CD8-positive, alpha-beta memory T cell (primary cell): ENCODE data around the gene INHBA. TPM values are rescaled to one million over a fixed set of nuclear protein-coding genes. Genes with fewer than 3 reads are reported as not detected.
A peak's percentile ranks its signal among the peaks of the same experiment; 100 is the strongest.

Source experiments
- CTCF ChIA-PET: fragments of 350-600 bp; sonication (Branson Sonifier 250); formaldehyde crosslinking; loops from one replicate; lab custom pipeline; 2021; ENCODE audit warnings: antibody characterized with exemption; lab: Charles Lee
- POLR2A ChIA-PET: fragments of 350-600 bp; sonication (Branson Sonifier 250); formaldehyde crosslinking; loops from one replicate; lab custom pipeline; 2021; ENCODE audit warnings: antibody characterized with exemption; lab: Charles Lee
- DNase-seq, 5 donors: peaks; one replicate each; pipeline versions ENCODE4 v3.0.0 to v3.0.0-alpha.2; 2020 to 2022; ENCODE audit warnings: mixed read lengths in 1 of 5
- H3K27ac ChIP-seq: one replicate; pipeline ENCODE4 v1.7.0; 2013; ENCODE audit warnings: low read depth, mild to moderate bottlenecking, low read length, moderate library complexity
- H3K27me3 ChIP-seq: 2 replicates; pipeline ENCODE4 v1.7.0; 2013; ENCODE audit warnings: low read length, mild to moderate bottlenecking; ENCODE audit not compliant: insufficient read depth, poor library complexity, severe bottlenecking
- H3K36me3 ChIP-seq: 2 replicates; pipeline ENCODE4 v1.7.0; 2013; ENCODE audit warnings: mild to moderate bottlenecking, low read length, moderate library complexity; ENCODE audit not compliant: insufficient read depth
- H3K4me1 ChIP-seq: 2 replicates; pipeline ENCODE4 v1.7.0; 2013; ENCODE audit warnings: mild to moderate bottlenecking, low read length, moderate library complexity; ENCODE audit not compliant: insufficient read depth
- H3K4me3 ChIP-seq: 2 replicates; pipeline ENCODE4 v1.7.0; 2013; ENCODE audit warnings: mild to moderate bottlenecking, low read length
- H3K9me3 ChIP-seq: 2 replicates; pipeline ENCODE4 v1.7.0; 2013; ENCODE audit warnings: mild to moderate bottlenecking, low read length
- H3K27ac Mint-ChIP-seq, 8 donors: one replicate each; pipeline ENCODE4 v1.8.0; 2020 to 2021; ENCODE audit warnings: mixed read lengths in 8 of 8, mild to moderate bottlenecking in 6 of 8, inconsistent platforms in 3 of 8, moderate library complexity in 3 of 8
- H3K27me3 Mint-ChIP-seq, 2 donors: one replicate each; pipeline ENCODE4 v1.8.0; 2020 to 2021; ENCODE audit warnings: mixed read lengths in 2 of 2, mild to moderate bottlenecking in 1 of 2, moderate library complexity in 1 of 2
- H3K36me3 Mint-ChIP-seq, 3 donors: one replicate each; pipeline ENCODE4 v1.8.0; 2020 to 2021; ENCODE audit warnings: mixed read lengths in 3 of 3, inconsistent platforms in 1 of 3, mild to moderate bottlenecking in 1 of 3
- H3K4me1 Mint-ChIP-seq, 3 donors: one replicate each; pipeline ENCODE4 v1.8.0; 2020 to 2021; ENCODE audit warnings: mixed read lengths in 3 of 3, inconsistent platforms in 1 of 3, mild to moderate bottlenecking in 1 of 3
- H3K4me3 Mint-ChIP-seq, 7 donors: one replicate each; pipeline ENCODE4 v1.8.0; 2020 to 2021; ENCODE audit warnings: mixed read lengths in 7 of 7, mild to moderate bottlenecking in 6 of 7, moderate library complexity in 4 of 7, inconsistent platforms in 2 of 7
- H3K9me3 Mint-ChIP-seq, 5 donors: one replicate each; pipeline ENCODE4 v1.8.0; 2020 to 2022; ENCODE audit warnings: mixed read lengths in 5 of 5, mild to moderate bottlenecking in 3 of 5, moderate library complexity in 2 of 5, inconsistent platforms in 1 of 5
- polyA plus RNA-seq: library from polyadenylated mRNA; unstranded; fragments of 300-500 nt; fragmentation: Illumina TruSeq; gene quantifications from one replicate; pipeline ENCODE4 v1.2.3, GENCODE V29; 2021
- total RNA-seq, 2 experiments: library from RNA; stranded (reverse); gene quantifications; one replicate each; pipeline ENCODE4 v1.2.3, GENCODE V29; 2021

Gene INHBA
- total RNA-seq (not detected), polyA plus RNA-seq (not detected)

DNA sequence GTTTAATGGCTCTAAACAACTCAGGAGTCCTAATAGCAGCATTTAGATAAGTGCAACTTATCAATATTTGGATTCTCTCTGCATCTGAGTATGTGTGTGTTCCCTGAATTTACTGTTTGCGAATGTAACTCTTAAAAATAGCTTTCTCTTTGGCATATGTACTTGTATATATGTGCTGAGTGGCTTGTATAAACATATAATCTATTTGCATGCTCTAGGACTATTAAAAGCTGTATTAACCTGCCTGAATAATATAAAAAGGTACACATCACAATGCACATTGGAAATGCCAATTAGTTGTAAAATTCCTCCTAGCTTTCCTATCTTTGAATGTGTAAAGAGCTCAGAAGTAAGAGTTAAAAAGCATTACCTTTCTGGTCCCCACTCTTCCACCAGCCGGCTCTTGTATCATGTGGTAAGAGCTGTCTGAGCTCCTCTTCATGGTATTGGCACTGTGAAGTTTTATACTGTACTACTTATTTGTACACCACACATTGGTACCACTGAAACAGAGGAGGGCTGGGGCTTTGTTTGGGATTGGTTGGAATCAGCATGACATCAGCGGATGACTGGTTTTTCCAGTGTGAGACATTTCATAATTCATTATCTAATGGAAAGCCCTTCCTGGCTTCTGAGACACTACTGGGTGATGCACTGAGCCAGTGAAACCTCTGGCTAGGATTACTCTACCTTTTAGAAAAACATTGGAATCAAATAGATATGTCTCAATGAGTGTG, at the start of gene INHBA:
TSS of gene INHBA (minus strand) at position 456 of the 737 bp plus-strand sequence. CDS start 2,716 bp downstream, outside the sequence.
- peak within 1 kb of the TSS in 1 of 8 donors; percentile 67 for H3K27ac Mint-ChIP-seq
- Histone ChIP-seq H3K9me3 (no peaks in the 10 kb centered on the region), H3K27ac (no peak within 1 kb of the TSS), H3K4me1 (peaks cover 7% of the 10 kb centered on the region), H3K36me3 (no peaks in the 10 kb centered on the region), H3K4me3 (no peak within 1 kb of the TSS), H3K27me3 (no peaks in the 10 kb centered on the region)
- ChIA-PET CTCF (no interaction called here), POLR2A (no interaction called here)
- peaks cover 0 to 5% (median 0%) of the 10 kb centered on the region in 5 donors for H3K9me3 Mint-ChIP-seq
- H3K27me3 Mint-ChIP-seq: peaks cover 7 to 58% of the 10 kb centered on the region in 2 donors
- DNase-seq: no peak
- H3K36me3 Mint-ChIP-seq: no peaks in the 10 kb centered on the region
- H3K4me3 Mint-ChIP-seq: peak within 1 kb of the TSS in 2 of 7 donors; percentile 24 to 75
- peaks cover 10 to 26% (median 20%) of the 10 kb centered on the region in 3 donors for H3K4me1 Mint-ChIP-seq

GRCh38 chr7:41752615-41753014, 49.7 kb upstream of the INHBA start:
- ChIA-PET POLR2A (no interaction called here), CTCF (no interaction called here)
- DNase-seq: no peak
- no peak overlapping the region for H3K27ac Mint-ChIP-seq
- no peaks in the 10 kb centered on the region for H3K27me3 Mint-ChIP-seq
- H3K27ac ChIP-seq: no peak overlapping the region
- no peak overlapping the region for H3K4me3 Mint-ChIP-seq
- no peaks in the 10 kb centered on the region for H3K36me3 ChIP-seq
- no peaks in the 10 kb centered on the region for H3K4me1 Mint-ChIP-seq
- H3K27me3 ChIP-seq: no peaks in the 10 kb centered on the region
- H3K9me3 Mint-ChIP-seq: peaks cover 2 to 12% (median 3%) of the 10 kb centered on the region in 5 donors
- H3K4me1 ChIP-seq: no peaks in the 10 kb centered on the region
- H3K4me3 ChIP-seq: no peak overlapping the region
- no peaks in the 10 kb centered on the region for H3K36me3 Mint-ChIP-seq
- no peaks in the 10 kb centered on the region for H3K9me3 ChIP-seq

- H3K9me3 Mint-ChIP-seq: peaks cover 0 to 8% (median 3%) of the 10 kb centered on the region in 5 donors
- ChIA-PET POLR2A (no interaction called here), CTCF (no interaction called here)
- H3K4me1 Mint-ChIP-seq: no peaks in the 10 kb centered on the region
- H3K27me3 Mint-ChIP-seq: no peaks in the 10 kb centered on the region
- no peaks in the 10 kb centered on the region for H3K36me3 Mint-ChIP-seq
- H3K9me3 ChIP-seq: no peaks in the 10 kb centered on the region
- no peak overlapping the region for H3K27ac Mint-ChIP-seq
- no peaks in the 10 kb centered on the region for H3K27me3 ChIP-seq
- H3K27ac ChIP-seq: no peak overlapping the region
- H3K36me3 ChIP-seq: no peaks in the 10 kb centered on the region
- no peak for DNase-seq
- H3K4me3 ChIP-seq: no peak overlapping the region
- no peaks in the 10 kb centered on the region for H3K4me1 ChIP-seq
- no peak overlapping the region for H3K4me3 Mint-ChIP-seq
These were observed 48.0 kb upstream of the INHBA start for GRCh38 chr7:41750661-41751540.

DNA sequence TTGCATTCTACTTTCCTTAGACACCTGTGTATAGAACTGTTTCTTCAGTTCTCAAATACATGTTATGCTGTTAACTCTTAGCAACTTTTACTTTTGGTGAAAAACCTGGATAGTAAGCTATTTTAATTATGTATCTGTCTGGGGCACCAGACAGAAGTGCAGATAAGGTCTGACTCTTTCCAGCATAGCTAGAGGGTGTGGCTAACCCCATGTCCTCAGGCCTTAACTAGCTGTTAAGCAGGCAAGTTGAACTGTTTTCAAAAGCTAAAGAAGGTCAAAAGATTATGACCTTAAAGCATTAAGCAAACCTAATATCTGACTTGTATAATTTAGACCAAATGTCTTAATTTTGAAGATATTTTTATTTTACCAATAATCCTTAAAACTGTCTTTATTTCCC, 45.1 kb upstream of the INHBA start:
- H3K27me3 Mint-ChIP-seq: peaks cover 0 to 3% of the 10 kb centered on the region in 2 donors
- no peak overlapping the region for H3K4me3 Mint-ChIP-seq
- POLR2A ChIA-PET: no interaction called here
- H3K27ac ChIP-seq: no peak overlapping the region
- H3K4me1 Mint-ChIP-seq: no peaks in the 10 kb centered on the region
- H3K27ac Mint-ChIP-seq: no peak overlapping the region
- H3K4me1 ChIP-seq: no peaks in the 10 kb centered on the region
- no peaks in the 10 kb centered on the region for H3K36me3 ChIP-seq
- CTCF ChIA-PET: no interaction called here
- DNase-seq: no peak
- H3K4me3 ChIP-seq: no peak overlapping the region
- no peaks in the 10 kb centered on the region for H3K9me3 ChIP-seq
- H3K9me3 Mint-ChIP-seq: peaks cover 0 to 11% (median 8%) of the 10 kb centered on the region in 5 donors
- no peaks in the 10 kb centered on the region for H3K27me3 ChIP-seq
- H3K36me3 Mint-ChIP-seq: no peaks in the 10 kb centered on the region

DNA sequence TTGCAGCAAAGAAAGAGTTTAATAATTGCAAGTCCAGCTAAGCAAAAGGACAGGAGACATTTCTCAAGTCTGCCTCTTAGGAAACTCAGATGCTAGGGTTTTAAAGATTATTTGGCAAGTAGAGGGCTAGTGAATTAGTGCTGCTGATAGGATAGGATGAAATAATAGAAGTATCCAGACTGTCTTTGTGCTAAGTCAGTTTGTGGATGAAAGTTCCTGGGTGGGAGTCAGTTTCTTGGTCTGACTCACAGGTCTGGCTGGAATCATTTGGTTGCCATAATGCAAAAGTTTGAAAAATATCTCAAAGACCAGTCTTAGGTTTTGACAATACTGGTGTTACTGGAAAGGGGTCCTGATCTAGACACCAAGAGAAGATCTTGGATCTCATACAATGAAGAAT, 42.6 kb upstream of the INHBA start:
- H3K27me3 Mint-ChIP-seq: peaks cover 0 to 3% of the 10 kb centered on the region in 2 donors
- no peak for DNase-seq
- peaks cover 11 to 26% (median 12%) of the 10 kb centered on the region in 5 donors for H3K9me3 Mint-ChIP-seq
- H3K4me3 ChIP-seq: no peak overlapping the region
- H3K36me3 Mint-ChIP-seq: peaks cover 0 to 2% (median 0%) of the 10 kb centered on the region in 3 donors
- no peaks in the 10 kb centered on the region for H3K36me3 ChIP-seq
- CTCF ChIA-PET: no interaction called here
- H3K4me3 Mint-ChIP-seq: no peak overlapping the region
- H3K4me1 Mint-ChIP-seq: no peaks in the 10 kb centered on the region
- no peak overlapping the region for H3K27ac ChIP-seq
- no peaks in the 10 kb centered on the region for H3K27me3 ChIP-seq
- POLR2A ChIA-PET: no interaction called here
- H3K27ac Mint-ChIP-seq: no peak overlapping the region
- no peaks in the 10 kb centered on the region for H3K9me3 ChIP-seq
- H3K4me1 ChIP-seq: no peaks in the 10 kb centered on the region

GRCh38 chr7:41744161-41744560, 41.3 kb upstream of the INHBA start:
- no peak overlapping the region for H3K27ac ChIP-seq
- no peaks in the 10 kb centered on the region for H3K9me3 ChIP-seq
- H3K27me3 ChIP-seq: no peaks in the 10 kb centered on the region
- H3K27ac Mint-ChIP-seq: no peak overlapping the region
- no peaks in the 10 kb centered on the region for H3K4me1 ChIP-seq
- H3K4me3 Mint-ChIP-seq: no peak overlapping the region
- H3K36me3 Mint-ChIP-seq: peaks cover 0 to 2% (median 0%) of the 10 kb centered on the region in 3 donors
- peaks cover 0 to 3% of the 10 kb centered on the region in 2 donors for H3K27me3 Mint-ChIP-seq
- CTCF ChIA-PET: no interaction called here
- POLR2A ChIA-PET: no interaction called here
- H3K4me3 ChIP-seq: no peak overlapping the region
- no peaks in the 10 kb centered on the region for H3K36me3 ChIP-seq
- H3K9me3 Mint-ChIP-seq: peaks cover 11 to 26% (median 12%) of the 10 kb centered on the region in 5 donors
- H3K4me1 Mint-ChIP-seq: no peaks in the 10 kb centered on the region
- no peak for DNase-seq

DNA sequence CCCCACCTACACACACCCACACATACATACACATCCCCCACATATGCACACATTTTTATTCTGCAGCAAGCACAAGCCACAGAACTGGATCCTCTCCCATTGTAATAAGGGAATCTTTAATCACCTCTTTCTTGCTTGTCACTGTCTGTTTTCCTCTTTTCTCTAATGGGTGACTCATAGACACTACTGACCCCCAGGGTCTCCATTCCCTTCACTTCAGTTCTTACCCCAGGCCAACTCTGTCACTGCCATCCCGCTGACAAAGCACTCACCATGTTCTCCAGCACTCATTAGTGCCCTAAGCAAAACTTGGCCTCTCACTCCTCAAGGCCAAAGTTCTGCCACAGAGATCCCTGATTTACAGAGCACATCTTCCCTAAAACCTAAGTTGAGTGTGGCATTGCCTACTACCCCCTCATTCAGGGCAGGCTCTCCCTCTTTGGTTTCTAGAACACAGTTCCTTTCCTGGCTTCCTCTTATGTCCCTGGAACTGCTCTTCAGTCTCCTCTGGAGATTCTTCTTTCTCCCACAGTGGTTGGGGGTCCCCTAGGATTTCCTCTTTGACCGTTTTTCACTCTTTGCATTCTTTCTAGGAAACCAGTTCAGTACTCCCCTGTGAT, 39.6 kb upstream of the INHBA start:
- no peaks in the 10 kb centered on the region for H3K27me3 ChIP-seq
- H3K4me3 ChIP-seq: no peak overlapping the region
- H3K9me3 Mint-ChIP-seq: peaks cover 11 to 26% (median 15%) of the 10 kb centered on the region in 5 donors
- H3K27me3 Mint-ChIP-seq: peaks cover 0 to 3% of the 10 kb centered on the region in 2 donors
- no peak for DNase-seq
- H3K36me3 Mint-ChIP-seq: peaks cover 0 to 2% (median 0%) of the 10 kb centered on the region in 3 donors
- H3K4me3 Mint-ChIP-seq: no peak overlapping the region
- CTCF ChIA-PET: no interaction called here
- H3K27ac Mint-ChIP-seq: no peak overlapping the region
- no peaks in the 10 kb centered on the region for H3K9me3 ChIP-seq
- POLR2A ChIA-PET: no interaction called here
- no peaks in the 10 kb centered on the region for H3K4me1 Mint-ChIP-seq
- no peaks in the 10 kb centered on the region for H3K4me1 ChIP-seq
- no peak overlapping the region for H3K27ac ChIP-seq
- no peaks in the 10 kb centered on the region for H3K36me3 ChIP-seq
